K562 (cell line): ENCODE measurements around the gene TMEM154. TPM values are rescaled to one million over a fixed set of nuclear protein-coding genes. Genes with fewer than 3 reads are reported as not detected.

Source experiments
- CBFA2T3 ChIP-seq: fragments of 450-650 bp; IDR thresholded peaks from 2 replicates; pipeline ENCODE4 v1.6.1; 2017
- EP300 ChIP-seq: IDR thresholded peaks from 2 replicates; pipeline ENCODE4 v1.6.1; 2012; ENCODE audit warnings: low read length, improper control_type of control experiment
- FOXA3 ChIP-seq, 2 experiments: fragments of 450-650 bp in 1 of 2; sonication (generic) in 1 of 2; formaldehyde crosslinking; IDR thresholded peaks in 1 of 2; conservative IDR thresholded peaks in 1 of 2; 2 replicates each; pipeline versions ENCODE4 v1.4.0 to v1.8.0; 2020 to 2022; ENCODE audit warnings: mild to moderate bottlenecking in 2 of 2, missing genetic modification reagents in 1 of 2
- MEF2D ChIP-seq: conservative IDR thresholded peaks from 2 replicates; pipeline ENCODE4 v1.6.1; 2016; ENCODE audit warnings: low read depth, missing genetic modification characterization, missing compliant biosample characterization
- NCOR1 ChIP-seq: fragments of 450-650 bp; IDR thresholded peaks from 2 replicates; pipeline ENCODE4 v1.6.1; 2016; ENCODE audit warnings: mild to moderate bottlenecking, moderate library complexity
- NFATC3 ChIP-seq: fragments of 450-650 bp; IDR thresholded peaks from 2 replicates; pipeline ENCODE4 v1.6.1; 2017; ENCODE audit warnings: mild to moderate bottlenecking
- PRPF4 ChIP-seq: fragments of 200-400 bp; formaldehyde crosslinking; IDR thresholded peaks from one replicate; pipeline ENCODE4 v1.6.1; 2017; ENCODE audit warnings: low read length, low read depth, mild to moderate bottlenecking; ENCODE audit not compliant: insufficient read depth, poor library complexity, severe bottlenecking
- RCOR1 ChIP-seq, 2 experiments: IDR thresholded peaks; 2 replicates each; pipeline ENCODE4 v1.6.1; 2012; ENCODE audit warnings: low read depth in 2 of 2, low read length in 2 of 2, borderline replicate concordance in 1 of 2, improper control_type of control experiment in 1 of 2
- SMAD4 ChIP-seq: fragments of 250-450 bp; sonication (Bioruptor Pico); conservative IDR thresholded peaks from 2 replicates; pipeline ENCODE4 v1.8.0; 2021; ENCODE audit warnings: inconsistent platforms, mild to moderate bottlenecking, moderate library complexity
- XRCC3 ChIP-seq: fragments of 450-650 bp; IDR thresholded peaks from 2 replicates; pipeline ENCODE4 v1.6.1; 2017; ENCODE audit warnings: mild to moderate bottlenecking, moderate library complexity
- ZNF140 ChIP-seq: fragments of 250-450 bp; sonication (Bioruptor Pico); IDR thresholded peaks from 2 replicates; pipeline ENCODE4 v1.8.0; 2021; ENCODE audit warnings: moderate library complexity, mild to moderate bottlenecking, inconsistent platforms
- polyA plus RNA-seq, 8 experiments: library from polyadenylated mRNA; depleted of rRNA in 4 of 8; stranded (reverse) in 5 of 8; unstranded in 3 of 8; fragments of >200 nt; fragmentation: Nextera tagmentation in 2 of 8; fragmentation: Illumina TruSeq in 1 of 8; extraction: Ambion mirVana in 2 of 8; extraction: Trizol in 1 of 8; gene quantifications; 2 replicates each; pipeline versions ENCODE4 v1.2.1 to v1.2.3, GENCODE V29; 2011 to 2014; ENCODE audit warnings: inconsistent platforms in 1 of 8, missing spikeins in 1 of 8
- total RNA-seq, 7 experiments: library from RNA; depleted of rRNA in 6 of 7; stranded (reverse); fragments of >200 nt in 6 of 7; fragmentation: Illumina TruSeq in 2 of 7; extraction: Trizol in 2 of 7; gene quantifications; 2 replicates each; pipeline versions ENCODE4 v1.2.1 to v1.2.3, GENCODE V29; 2011 to 2021; ENCODE audit warnings: low replicate concordance in 1 of 7
- TF ChIP-seq, protein P1 (sequence below): fragments of 250-450 bp; sonication (Bioruptor Pico); IDR thresholded peaks from 2 replicates; pipeline ENCODE4 v1.5.0; 2020; ENCODE audit warnings: mild to moderate bottlenecking, borderline replicate concordance
- TF ChIP-seq, protein P2 (sequence below): IDR thresholded peaks from 2 replicates; pipeline ENCODE4 v1.6.1; 2012; ENCODE audit warnings: low read depth, low read length, improper control_type of control experiment, borderline replicate concordance
- TF ChIP-seq, protein P3 (sequence below): sonication (generic); formaldehyde crosslinking; IDR thresholded peaks from 2 replicates; pipeline ENCODE4 v1.8.1; 2023; ENCODE audit warnings: missing genetic modification reagents, mild to moderate bottlenecking, borderline replicate concordance
- TF ChIP-seq, protein P4 (sequence below): sonication (generic); formaldehyde crosslinking; IDR thresholded peaks from 2 replicates; pipeline ENCODE4 v1.8.0; 2022; ENCODE audit warnings: missing genetic modification reagents, mild to moderate bottlenecking, borderline replicate concordance
- TF ChIP-seq, protein P5 (sequence below): fragments of 450-650 bp; IDR thresholded peaks from 2 replicates; pipeline ENCODE4 v1.6.1; 2016; ENCODE audit warnings: low read depth, mild to moderate bottlenecking, moderate library complexity

The TMEM154 gene
- total and polyA plus RNA-seq, 9 of the 15 experiments (the other 6 are each of a cell fraction or from before 2014, with no cell fraction given) = 0.13 to 1.8 (median 0.58) TPM

DNA sequence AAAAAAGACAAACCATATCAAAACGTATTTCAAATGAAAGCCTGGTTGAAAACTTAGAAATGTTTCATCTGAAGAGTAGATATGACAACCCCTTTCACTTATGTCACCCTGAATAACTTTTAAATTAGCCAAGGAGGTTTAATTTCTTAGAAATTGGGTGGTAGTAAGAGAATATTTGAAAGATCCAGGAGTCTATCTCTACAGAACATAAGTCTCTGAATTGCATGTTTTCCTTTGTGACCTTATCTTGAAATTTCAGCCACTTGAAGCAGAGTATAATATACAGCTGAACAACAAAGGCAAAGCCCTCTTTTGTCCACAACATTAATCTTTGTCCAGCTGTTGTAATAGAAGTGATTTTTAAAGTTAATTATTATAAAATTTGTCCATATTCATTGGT lies 49.5 kb downstream of the TMEM154 start (continued):
- TF ChIP-seq, protein P1, sequence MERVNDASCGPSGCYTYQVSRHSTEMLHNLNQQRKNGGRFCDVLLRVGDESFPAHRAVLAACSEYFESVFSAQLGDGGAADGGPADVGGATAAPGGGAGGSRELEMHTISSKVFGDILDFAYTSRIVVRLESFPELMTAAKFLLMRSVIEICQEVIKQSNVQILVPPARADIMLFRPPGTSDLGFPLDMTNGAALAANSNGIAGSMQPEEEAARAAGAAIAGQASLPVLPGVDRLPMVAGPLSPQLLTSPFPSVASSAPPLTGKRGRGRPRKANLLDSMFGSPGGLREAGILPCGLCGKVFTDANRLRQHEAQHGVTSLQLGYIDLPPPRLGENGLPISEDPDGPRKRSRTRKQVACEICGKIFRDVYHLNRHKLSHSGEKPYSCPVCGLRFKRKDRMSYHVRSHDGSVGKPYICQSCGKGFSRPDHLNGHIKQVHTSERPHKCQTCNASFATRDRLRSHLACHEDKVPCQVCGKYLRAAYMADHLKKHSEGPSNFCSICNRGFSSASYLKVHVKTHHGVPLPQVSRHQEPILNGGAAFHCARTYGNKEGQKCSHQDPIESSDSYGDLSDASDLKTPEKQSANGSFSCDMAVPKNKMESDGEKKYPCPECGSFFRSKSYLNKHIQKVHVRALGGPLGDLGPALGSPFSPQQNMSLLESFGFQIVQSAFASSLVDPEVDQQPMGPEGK (CRISPR knock-in tag) = no peak
- TF ChIP-seq PRPF4 (no peak), FOXA3 (CRISPR knock-in tag; conservative IDR thresholded peaks at IDR 0.05 in 1 of 2, IDR thresholded peaks at IDR 0.05 in 1 of 2) (peak in 1 of 2 experiments; percentile 48; a peak in 2 of 4 replicates), RCOR1 (IDR thresholded peaks at IDR 0.05; ENCODE audit: borderline replicate concordance in 1 of 2, low read depth in 2 of 2, low read length in 2 of 2) (peak in 1 of 2 experiments; percentile 85; a peak in 2 of 4 replicates), ZNF140 (CRISPR knock-in tag) (no peak), NCOR1 (peak; percentile 60), MEF2D (tag) (no peak), EP300 (peak; percentile 67), NFATC3 (no peak), XRCC3 (no peak), SMAD4 (CRISPR knock-in tag) (0 out of 2 replicates have a peak, but pooled peaks have one; percentile 42), CBFA2T3 (peak; percentile 78)
- TF ChIP-seq, protein P2, sequence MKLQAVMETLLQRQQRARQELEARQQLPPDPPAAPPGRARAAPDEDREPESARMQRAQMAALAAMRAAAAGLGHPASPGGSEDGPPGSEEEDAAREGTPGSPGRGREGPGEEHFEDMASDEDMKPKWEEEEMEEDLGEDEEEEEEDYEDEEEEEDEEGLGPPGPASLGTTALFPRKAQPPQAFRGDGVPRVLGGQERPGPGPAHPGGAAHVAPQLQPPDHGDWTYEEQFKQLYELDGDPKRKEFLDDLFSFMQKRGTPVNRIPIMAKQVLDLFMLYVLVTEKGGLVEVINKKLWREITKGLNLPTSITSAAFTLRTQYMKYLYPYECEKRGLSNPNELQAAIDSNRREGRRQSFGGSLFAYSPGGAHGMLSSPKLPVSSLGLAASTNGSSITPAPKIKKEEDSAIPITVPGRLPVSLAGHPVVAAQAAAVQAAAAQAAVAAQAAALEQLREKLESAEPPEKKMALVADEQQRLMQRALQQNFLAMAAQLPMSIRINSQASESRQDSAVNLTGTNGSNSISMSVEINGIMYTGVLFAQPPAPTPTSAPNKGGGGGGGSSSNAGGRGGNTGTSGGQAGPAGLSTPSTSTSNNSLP = 0 out of 2 replicates have a peak, but pooled peaks have one; percentile 47
- TF ChIP-seq, protein P3, sequence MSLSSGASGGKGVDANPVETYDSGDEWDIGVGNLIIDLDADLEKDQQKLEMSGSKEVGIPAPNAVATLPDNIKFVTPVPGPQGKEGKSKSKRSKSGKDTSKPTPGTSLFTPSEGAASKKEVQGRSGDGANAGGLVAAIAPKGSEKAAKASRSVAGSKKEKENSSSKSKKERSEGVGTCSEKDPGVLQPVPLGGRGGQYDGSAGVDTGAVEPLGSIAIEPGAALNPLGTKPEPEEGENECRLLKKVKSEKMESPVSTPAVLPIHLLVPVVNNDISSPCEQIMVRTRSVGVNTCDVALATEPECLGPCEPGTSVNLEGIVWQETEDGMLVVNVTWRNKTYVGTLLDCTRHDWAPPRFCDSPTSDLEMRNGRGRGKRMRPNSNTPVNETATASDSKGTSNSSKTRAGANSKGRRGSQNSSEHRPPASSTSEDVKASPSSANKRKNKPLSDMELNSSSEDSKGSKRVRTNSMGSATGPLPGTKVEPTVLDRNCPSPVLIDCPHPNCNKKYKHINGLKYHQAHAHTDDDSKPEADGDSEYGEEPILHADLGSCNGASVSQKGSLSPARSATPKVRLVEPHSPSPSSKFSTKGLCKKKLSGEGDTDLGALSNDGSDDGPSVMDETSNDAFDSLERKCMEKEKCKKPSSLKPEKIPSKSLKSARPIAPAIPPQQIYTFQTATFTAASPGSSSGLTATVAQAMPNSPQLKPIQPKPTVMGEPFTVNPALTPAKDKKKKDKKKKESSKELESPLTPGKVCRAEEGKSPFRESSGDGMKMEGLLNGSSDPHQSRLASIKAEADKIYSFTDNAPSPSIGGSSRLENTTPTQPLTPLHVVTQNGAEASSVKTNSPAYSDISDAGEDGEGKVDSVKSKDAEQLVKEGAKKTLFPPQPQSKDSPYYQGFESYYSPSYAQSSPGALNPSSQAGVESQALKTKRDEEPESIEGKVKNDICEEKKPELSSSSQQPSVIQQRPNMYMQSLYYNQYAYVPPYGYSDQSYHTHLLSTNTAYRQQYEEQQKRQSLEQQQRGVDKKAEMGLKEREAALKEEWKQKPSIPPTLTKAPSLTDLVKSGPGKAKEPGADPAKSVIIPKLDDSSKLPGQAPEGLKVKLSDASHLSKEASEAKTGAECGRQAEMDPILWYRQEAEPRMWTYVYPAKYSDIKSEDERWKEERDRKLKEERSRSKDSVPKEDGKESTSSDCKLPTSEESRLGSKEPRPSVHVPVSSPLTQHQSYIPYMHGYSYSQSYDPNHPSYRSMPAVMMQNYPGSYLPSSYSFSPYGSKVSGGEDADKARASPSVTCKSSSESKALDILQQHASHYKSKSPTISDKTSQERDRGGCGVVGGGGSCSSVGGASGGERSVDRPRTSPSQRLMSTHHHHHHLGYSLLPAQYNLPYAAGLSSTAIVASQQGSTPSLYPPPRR (CRISPR knock-in tag) = no peak
- TF ChIP-seq, protein P4, sequence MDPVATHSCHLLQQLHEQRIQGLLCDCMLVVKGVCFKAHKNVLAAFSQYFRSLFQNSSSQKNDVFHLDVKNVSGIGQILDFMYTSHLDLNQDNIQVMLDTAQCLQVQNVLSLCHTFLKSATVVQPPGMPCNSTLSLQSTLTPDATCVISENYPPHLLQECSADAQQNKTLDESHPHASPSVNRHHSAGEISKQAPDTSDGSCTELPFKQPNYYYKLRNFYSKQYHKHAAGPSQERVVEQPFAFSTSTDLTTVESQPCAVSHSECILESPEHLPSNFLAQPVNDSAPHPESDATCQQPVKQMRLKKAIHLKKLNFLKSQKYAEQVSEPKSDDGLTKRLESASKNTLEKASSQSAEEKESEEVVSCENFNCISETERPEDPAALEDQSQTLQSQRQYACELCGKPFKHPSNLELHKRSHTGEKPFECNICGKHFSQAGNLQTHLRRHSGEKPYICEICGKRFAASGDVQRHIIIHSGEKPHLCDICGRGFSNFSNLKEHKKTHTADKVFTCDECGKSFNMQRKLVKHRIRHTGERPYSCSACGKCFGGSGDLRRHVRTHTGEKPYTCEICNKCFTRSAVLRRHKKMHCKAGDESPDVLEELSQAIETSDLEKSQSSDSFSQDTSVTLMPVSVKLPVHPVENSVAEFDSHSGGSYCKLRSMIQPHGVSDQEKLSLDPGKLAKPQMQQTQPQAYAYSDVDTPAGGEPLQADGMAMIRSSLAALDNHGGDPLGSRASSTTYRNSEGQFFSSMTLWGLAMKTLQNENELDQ (CRISPR knock-in tag) = no peak
- TF ChIP-seq, protein P5, sequence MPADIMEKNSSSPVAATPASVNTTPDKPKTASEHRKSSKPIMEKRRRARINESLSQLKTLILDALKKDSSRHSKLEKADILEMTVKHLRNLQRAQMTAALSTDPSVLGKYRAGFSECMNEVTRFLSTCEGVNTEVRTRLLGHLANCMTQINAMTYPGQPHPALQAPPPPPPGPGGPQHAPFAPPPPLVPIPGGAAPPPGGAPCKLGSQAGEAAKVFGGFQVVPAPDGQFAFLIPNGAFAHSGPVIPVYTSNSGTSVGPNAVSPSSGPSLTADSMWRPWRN = peak; percentile 37; the same call in 1 of the 2 replicates
